ENCODE measurements around the gene OTOP1.
"Not testable (repeated sequence)": the region's sequence is repeated elsewhere in the genome, so short reads cannot be mapped to it uniquely, and the experiment has no call there.

Gene OTOP1

GRCh38 chr4:4233610-4234009 lies 6.9 kb upstream of the OTOP1 start:
- TF ChIP-seq SP1 (IDR thresholded peaks at IDR 0.05) (no peak), FOXM1 (IDR thresholded peaks at IDR 0.05; ENCODE audit: borderline replicate concordance) (no peak), ARNT (IDR thresholded peaks at IDR 0.05) (no peak), LEF1 (IDR thresholded peaks at IDR 0.05; ENCODE audit: borderline replicate concordance) (no peak), CTBP1 (IDR thresholded peaks at IDR 0.05; ENCODE audit: borderline replicate concordance) (no peak), FOXA1 (IDR thresholded peaks at IDR 0.05) (no peak), HDGF (IDR thresholded peaks at IDR 0.05; ENCODE audit: borderline replicate concordance) (no peak), TARDBP (IDR thresholded peaks at IDR 0.05) (no peak), FOXK2 (IDR thresholded peaks at IDR 0.05) (no peak), SUZ12 (IDR thresholded peaks at IDR 0.05) (no peak), ZNF384 (IDR thresholded peaks at IDR 0.05) (no peak), NFRKB (IDR thresholded peaks at IDR 0.05) (no peak)
- no peak for DNase-seq (ENCODE audit: extremely low spot score)
- CTCF ChIA-PET = no interaction called here
- POLR2A ChIA-PET = no interaction called here

GRCh38 chr4:4228356-4228668 lies 1.6 kb upstream of the OTOP1 start:
- ChIA-PET CTCF (no interaction called here), POLR2A (no interaction called here)
- TF ChIP-seq CTBP1 (IDR thresholded peaks at IDR 0.05; ENCODE audit: borderline replicate concordance) = no peak
- DNase-seq (ENCODE audit: extremely low spot score) = no peak

GRCh38 chr4:4227510-4228355 lies 1.0 kb upstream of the OTOP1 start:
- DNase-seq (ENCODE audit: extremely low spot score) = no peak
- no peak for TF ChIP-seq PKNOX1 (IDR thresholded peaks at IDR 0.05)
- TF ChIP-seq TARDBP (IDR thresholded peaks at IDR 0.05) = no peak
- TF ChIP-seq SP1 (IDR thresholded peaks at IDR 0.05) = no peak
- TF ChIP-seq L3MBTL2 (conservative IDR thresholded peaks at IDR 0.05) = no peak
- TF ChIP-seq HDGF (IDR thresholded peaks at IDR 0.05; ENCODE audit: borderline replicate concordance) = no peak
- TF ChIP-seq NFRKB (IDR thresholded peaks at IDR 0.05) = no peak
- no peak for TF ChIP-seq ELF4 (IDR thresholded peaks at IDR 0.05)
- TF ChIP-seq CTBP1 (IDR thresholded peaks at IDR 0.05; ENCODE audit: borderline replicate concordance) = no peak
- TF ChIP-seq ZNF384 (IDR thresholded peaks at IDR 0.05) = no peak
- TF ChIP-seq SUZ12 (IDR thresholded peaks at IDR 0.05) = no peak
- POLR2A ChIA-PET = no interaction called here
- CTCF ChIA-PET = no interaction called here

- CTCF ChIA-PET = no interaction called here
- TF ChIP-seq SUZ12 (IDR thresholded peaks at IDR 0.05) (no peak), L3MBTL2 (conservative IDR thresholded peaks at IDR 0.05) (no peak), FOXK2 (IDR thresholded peaks at IDR 0.05) (no peak), ELF4 (IDR thresholded peaks at IDR 0.05) (no peak), PKNOX1 (IDR thresholded peaks at IDR 0.05) (no peak), HDGF (IDR thresholded peaks at IDR 0.05; ENCODE audit: borderline replicate concordance) (no peak), NFRKB (IDR thresholded peaks at IDR 0.05) (no peak), ZNF384 (IDR thresholded peaks at IDR 0.05) (no peak), SP1 (IDR thresholded peaks at IDR 0.05) (no peak), CTBP1 (IDR thresholded peaks at IDR 0.05; ENCODE audit: borderline replicate concordance) (no peak), BHLHE40 (IDR thresholded peaks at IDR 0.05; ENCODE audit: borderline replicate concordance) (no peak), ARNT (IDR thresholded peaks at IDR 0.05) (no peak), FOXM1 (IDR thresholded peaks at IDR 0.05; ENCODE audit: borderline replicate concordance) (no peak), FOXA1 (IDR thresholded peaks at IDR 0.05) (no peak), LEF1 (IDR thresholded peaks at IDR 0.05; ENCODE audit: borderline replicate concordance) (no peak), TARDBP (IDR thresholded peaks at IDR 0.05) (no peak)
- POLR2A ChIA-PET = no interaction called here
- DNase-seq (ENCODE audit: extremely low spot score) = no peak
Measured at GRCh38 chr4:4225915-4226605, 669 bp downstream of the OTOP1 start.

- no peak for DNase-seq (ENCODE audit: extremely low spot score)
- TF ChIP-seq TARDBP (IDR thresholded peaks at IDR 0.05) = no peak
- POLR2A ChIA-PET = no interaction called here
- CTCF ChIA-PET = no interaction called here
Measured at GRCh38 chr4:4217113-4217512, 9.6 kb downstream of the OTOP1 start.

- TF ChIP-seq FOXA1 (IDR thresholded peaks at IDR 0.05) = no peak
- no peak for TF ChIP-seq L3MBTL2 (conservative IDR thresholded peaks at IDR 0.05)
- TF ChIP-seq HDGF (IDR thresholded peaks at IDR 0.05; ENCODE audit: borderline replicate concordance) = no peak
- DNase-seq (ENCODE audit: extremely low spot score) = no peak
- CTCF ChIA-PET = no interaction called here
- POLR2A ChIA-PET = no interaction called here
Measured at GRCh38 chr4:4216648-4217047, 10.1 kb downstream of the OTOP1 start.

- DNase-seq (ENCODE audit: extremely low spot score); POLR2A ChIA-PET; CTCF ChIA-PET: not testable (repeated sequence)
Measured at GRCh38 chr4:4213674-4214073, 13.1 kb downstream of the OTOP1 start.

- TF ChIP-seq ELF4 (IDR thresholded peaks at IDR 0.05) (no peak), ARNT (IDR thresholded peaks at IDR 0.05) (no peak), L3MBTL2 (conservative IDR thresholded peaks at IDR 0.05) (no peak), SP1 (IDR thresholded peaks at IDR 0.05) (no peak), PKNOX1 (IDR thresholded peaks at IDR 0.05) (no peak), HDGF (IDR thresholded peaks at IDR 0.05; ENCODE audit: borderline replicate concordance) (no peak), SUZ12 (IDR thresholded peaks at IDR 0.05) (no peak), FOXM1 (IDR thresholded peaks at IDR 0.05; ENCODE audit: borderline replicate concordance) (no peak), LEF1 (IDR thresholded peaks at IDR 0.05; ENCODE audit: borderline replicate concordance) (no peak), BHLHE40 (IDR thresholded peaks at IDR 0.05; ENCODE audit: borderline replicate concordance) (no peak), FOXA1 (IDR thresholded peaks at IDR 0.05) (no peak), NFRKB (IDR thresholded peaks at IDR 0.05) (no peak), FOXK2 (IDR thresholded peaks at IDR 0.05) (no peak), CTBP1 (IDR thresholded peaks at IDR 0.05; ENCODE audit: borderline replicate concordance) (no peak), TARDBP (IDR thresholded peaks at IDR 0.05) (no peak), ZNF384 (IDR thresholded peaks at IDR 0.05) (no peak)
- POLR2A ChIA-PET = no interaction called here
- DNase-seq (ENCODE audit: extremely low spot score) = no peak
- CTCF ChIA-PET = interaction anchor here (1.1 kb wide), 1 partner anchor 23 kb away, joined by 3 read pairs; no protein-coding TSS in a partner anchor
Measured at GRCh38 chr4:4206204-4206603, 20.5 kb downstream of the OTOP1 start.
